Kidney epithelial cell (primary cell): Measurements from ENCODE around the gene ABRACL. TPM values are rescaled to one million over a fixed set of nuclear protein-coding genes. Genes with fewer than 3 reads are reported as not detected.

ENCODE experiments used
- DNase-seq: peaks from one replicate; pipeline ENCODE4 v3.0.0-alpha.2; 2010; ENCODE audit warnings: low read depth
- H3K27me3 ChIP-seq: 2 replicates; pipeline ENCODE4 v1.6.0; 2011; ENCODE audit warnings: low read length; ENCODE audit not compliant: control insufficient read depth, insufficient read depth
- H3K36me3 ChIP-seq: 2 replicates; pipeline ENCODE4 v1.5.1; 2011; ENCODE audit warnings: low read length; ENCODE audit not compliant: control insufficient read depth, insufficient read depth
- H3K4me3 ChIP-seq: 2 replicates; pipeline ENCODE4 v1.5.1; 2011; ENCODE audit warnings: low read depth, mild to moderate bottlenecking, control low read depth, low read length
- total RNA-seq: library from RNA; depleted of rRNA; stranded (reverse); fragments of >200 nt; gene quantifications from 2 replicates; pipeline ENCODE4 v1.2.3, GENCODE V29; 2015
- TF ChIP-seq, protein P1 (sequence below): IDR thresholded peaks from 2 replicates; pipeline ENCODE4 v1.5.1; 2011; ENCODE audit warnings: mild to moderate bottlenecking, moderate library complexity, low read length, control low read depth, inconsistent platforms; ENCODE audit not compliant: insufficient read depth, poor library complexity, severe bottlenecking

The ABRACL gene, protein sequence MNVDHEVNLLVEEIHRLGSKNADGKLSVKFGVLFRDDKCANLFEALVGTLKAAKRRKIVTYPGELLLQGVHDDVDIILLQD
- 113 and 119 TPM in 2 replicates for total RNA-seq

DNA sequence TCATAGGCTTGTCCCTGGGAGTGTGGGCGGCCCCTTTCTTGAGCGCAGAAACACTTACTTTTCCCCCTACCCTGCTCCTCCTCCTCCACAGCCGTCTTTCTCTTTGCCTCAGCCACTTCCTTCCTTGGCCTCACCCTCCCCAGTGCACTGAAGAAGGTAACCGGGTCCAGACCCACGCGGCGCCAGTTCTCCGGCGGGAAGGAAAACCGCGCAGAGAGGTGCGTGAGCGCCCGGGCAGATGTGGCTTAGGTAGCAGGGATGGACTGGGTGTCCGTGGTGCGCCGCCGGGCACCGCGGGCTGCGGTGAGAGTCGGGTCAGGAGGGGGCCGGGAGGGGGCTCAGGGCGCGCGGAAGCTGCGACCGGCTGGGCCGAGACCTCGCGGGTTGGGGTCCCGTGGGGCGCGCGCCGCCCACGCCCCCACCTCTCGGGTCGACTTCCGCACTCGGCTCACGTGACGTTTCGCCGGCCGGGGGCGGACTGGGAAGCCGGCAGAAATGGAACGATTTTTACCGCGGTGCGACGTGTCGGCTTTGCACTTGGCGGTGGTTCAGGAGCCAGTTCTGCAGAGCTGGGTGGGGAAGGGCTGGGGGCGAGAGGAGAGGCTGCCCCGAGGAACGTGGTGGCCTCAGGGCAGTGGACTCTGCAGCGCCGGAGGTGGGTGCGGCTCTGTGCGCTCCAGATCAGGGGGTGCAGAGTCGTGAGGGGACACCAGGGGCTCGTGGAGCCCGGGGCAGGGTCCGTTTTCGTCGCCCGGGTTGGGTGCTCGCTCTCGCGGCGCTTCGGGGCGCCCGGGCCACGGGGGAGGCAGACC lies at the start of gene ABRACL:
TSS of gene ABRACL (plus strand) at position 88 of the 812 bp plus-strand sequence. CDS start 5,416 bp downstream, outside the sequence.
- DNase-seq: no peak
- TF ChIP-seq, protein P1, sequence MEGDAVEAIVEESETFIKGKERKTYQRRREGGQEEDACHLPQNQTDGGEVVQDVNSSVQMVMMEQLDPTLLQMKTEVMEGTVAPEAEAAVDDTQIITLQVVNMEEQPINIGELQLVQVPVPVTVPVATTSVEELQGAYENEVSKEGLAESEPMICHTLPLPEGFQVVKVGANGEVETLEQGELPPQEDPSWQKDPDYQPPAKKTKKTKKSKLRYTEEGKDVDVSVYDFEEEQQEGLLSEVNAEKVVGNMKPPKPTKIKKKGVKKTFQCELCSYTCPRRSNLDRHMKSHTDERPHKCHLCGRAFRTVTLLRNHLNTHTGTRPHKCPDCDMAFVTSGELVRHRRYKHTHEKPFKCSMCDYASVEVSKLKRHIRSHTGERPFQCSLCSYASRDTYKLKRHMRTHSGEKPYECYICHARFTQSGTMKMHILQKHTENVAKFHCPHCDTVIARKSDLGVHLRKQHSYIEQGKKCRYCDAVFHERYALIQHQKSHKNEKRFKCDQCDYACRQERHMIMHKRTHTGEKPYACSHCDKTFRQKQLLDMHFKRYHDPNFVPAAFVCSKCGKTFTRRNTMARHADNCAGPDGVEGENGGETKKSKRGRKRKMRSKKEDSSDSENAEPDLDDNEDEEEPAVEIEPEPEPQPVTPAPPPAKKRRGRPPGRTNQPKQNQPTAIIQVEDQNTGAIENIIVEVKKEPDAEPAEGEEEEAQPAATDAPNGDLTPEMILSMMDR: no peak
- H3K27me3 ChIP-seq: no peaks in the 10 kb centered on the region

DNA sequence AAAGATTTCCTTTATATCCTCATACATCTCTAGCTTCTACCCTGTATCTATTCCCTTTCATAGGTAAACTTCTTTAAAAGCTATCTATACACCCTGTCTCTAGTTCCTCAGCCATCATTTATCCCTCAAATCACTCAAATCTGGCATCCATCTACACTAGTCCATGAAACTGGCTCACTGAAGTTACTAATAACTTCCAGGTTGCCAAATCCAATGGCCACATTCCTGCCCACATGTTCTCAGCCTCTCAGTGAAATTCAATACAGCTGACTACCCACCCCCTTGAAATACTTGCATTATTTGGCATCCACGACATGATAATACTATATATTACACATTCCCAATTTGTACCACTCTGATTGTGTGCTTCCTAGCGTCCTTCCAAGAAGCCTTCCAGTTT lies 49.2 kb upstream of the ABRACL start:
- TF ChIP-seq, protein P1: no peak
- no peak for DNase-seq
- H3K36me3 ChIP-seq: no peaks in the 10 kb centered on the region
- no peak overlapping the region for H3K4me3 ChIP-seq
- no peaks in the 10 kb centered on the region for H3K27me3 ChIP-seq

More for the DNA sequence above, at the start of gene ABRACL:
- H3K4me3 ChIP-seq: peak within 1 kb of the TSS; percentile 95
- H3K36me3 ChIP-seq: no peaks in the 10 kb centered on the region

DNA sequence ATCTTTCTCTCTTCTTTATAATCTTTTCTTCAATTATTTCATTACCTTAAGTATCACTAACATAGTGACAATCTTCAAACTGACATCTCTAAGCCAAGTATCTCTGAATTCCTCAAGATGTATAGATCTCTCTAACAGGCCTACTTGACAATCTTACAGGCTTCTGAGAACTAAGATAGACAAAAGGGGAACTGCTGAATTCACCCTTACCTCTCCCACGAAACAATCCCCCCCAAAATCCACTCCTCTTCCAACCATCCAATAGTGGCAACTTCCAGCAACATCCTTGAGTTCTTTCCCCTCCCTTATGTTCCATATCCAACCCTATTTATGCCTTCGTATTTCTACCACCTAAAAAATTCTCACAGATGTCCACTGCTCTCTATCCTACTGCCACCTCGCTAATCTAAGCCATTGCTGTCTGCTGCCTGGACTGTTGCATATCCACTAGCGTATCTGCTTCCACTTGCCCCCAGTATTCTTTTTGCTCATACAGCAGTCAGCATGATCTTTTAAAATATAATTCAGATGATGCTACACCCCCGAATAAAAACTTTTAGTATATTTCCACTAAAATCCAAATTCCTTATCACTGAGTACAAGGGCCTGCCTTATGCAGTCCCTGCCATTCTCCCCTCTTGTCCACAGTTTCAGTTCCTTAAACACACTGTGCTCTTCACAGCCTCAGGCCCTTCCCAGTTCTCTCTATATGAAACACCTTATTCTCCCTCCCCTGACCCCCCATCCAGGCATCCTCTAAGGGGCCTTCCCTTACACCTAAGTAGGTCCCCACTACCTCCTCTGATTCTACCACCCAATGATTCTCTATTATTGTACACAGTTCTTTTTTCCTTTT lies 48.5 kb upstream of the ABRACL start:
- no peaks in the 10 kb centered on the region for H3K36me3 ChIP-seq
- TF ChIP-seq, protein P1: no peak

DNA sequence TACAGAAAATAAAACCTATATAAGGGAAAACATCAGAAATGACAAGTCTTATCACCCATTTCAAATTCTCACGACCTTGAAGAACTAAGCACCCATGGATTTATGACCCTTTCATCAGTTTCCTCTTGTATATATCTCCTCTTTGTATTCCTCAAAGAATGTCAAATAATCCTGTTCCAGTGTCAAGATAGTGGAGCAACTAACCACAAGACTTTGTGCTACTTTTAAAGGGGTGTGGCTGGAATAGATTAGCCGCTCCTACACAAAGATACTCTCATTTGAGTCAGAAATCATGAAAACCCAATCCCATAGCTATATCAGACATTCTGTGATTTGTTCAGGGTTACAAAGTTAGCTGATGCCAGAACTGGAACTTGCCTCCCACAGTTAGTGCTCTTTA lies 47.1 kb upstream of the ABRACL start:
- Histone ChIP-seq H3K4me3 (no peak overlapping the region), H3K27me3 (no peaks in the 10 kb centered on the region), H3K36me3 (no peaks in the 10 kb centered on the region)
- no peak for DNase-seq
- TF ChIP-seq, protein P1: no peak

More for the DNA sequence above, 48.5 kb upstream of the ABRACL start:
- Histone ChIP-seq H3K4me3 (no peak overlapping the region), H3K27me3 (no peaks in the 10 kb centered on the region)
- DNase-seq: no peak

DNA sequence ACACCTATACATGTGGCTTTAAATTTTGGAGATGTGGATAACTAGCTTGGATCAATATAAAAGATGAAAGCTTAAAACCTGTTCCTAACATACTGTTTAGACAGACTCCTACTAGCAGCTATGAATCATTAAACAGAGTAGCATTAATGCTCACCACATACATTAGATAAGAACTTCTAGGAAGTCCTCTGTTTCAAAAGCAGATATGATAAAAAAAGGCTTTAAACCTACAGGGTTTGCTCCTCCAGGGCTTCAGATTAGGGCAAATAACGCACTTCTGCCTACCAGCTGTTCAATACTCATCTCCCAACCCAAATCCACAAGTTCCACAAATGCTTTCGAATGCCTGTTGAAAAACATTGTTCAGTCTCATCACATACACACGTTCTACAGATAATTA lies 42.0 kb upstream of the ABRACL start:
- Histone ChIP-seq H3K27me3 (no peaks in the 10 kb centered on the region), H3K36me3 (no peaks in the 10 kb centered on the region), H3K4me3 (peak overlapping the region; percentile 90)
- TF ChIP-seq, protein P1: no peak
- no peak for DNase-seq
